ENCODE measurements around the gene ATOSA. TPM values are rescaled to one million over a fixed set of nuclear protein-coding genes. Genes with fewer than 3 reads are reported as not detected.

Gene ATOSA
- total and polyA plus RNA-seq, 4 donors, result 12.8 to 77.8 (median 26.1) TPM

DNA sequence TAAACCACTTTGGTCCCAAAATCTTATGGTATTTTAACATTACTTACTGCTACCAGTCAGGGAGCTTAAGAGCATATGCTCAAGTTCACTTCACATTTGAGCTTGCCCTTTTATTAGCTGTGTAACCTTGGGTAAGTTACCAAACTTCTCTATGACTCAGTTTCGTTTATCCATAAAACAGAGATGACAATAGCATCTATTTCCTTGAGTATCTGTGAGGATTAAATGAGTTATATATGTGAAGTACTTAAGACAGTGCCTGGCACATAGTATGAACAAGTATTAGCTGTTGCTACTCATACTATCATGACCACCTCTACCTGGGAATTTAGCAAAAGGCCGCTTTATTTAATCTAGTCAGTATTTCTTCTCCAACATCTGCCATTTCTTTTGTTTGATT lies 5.9 kb downstream of the ATOSA start (continued):
- TF ChIP-seq, protein P1, sequence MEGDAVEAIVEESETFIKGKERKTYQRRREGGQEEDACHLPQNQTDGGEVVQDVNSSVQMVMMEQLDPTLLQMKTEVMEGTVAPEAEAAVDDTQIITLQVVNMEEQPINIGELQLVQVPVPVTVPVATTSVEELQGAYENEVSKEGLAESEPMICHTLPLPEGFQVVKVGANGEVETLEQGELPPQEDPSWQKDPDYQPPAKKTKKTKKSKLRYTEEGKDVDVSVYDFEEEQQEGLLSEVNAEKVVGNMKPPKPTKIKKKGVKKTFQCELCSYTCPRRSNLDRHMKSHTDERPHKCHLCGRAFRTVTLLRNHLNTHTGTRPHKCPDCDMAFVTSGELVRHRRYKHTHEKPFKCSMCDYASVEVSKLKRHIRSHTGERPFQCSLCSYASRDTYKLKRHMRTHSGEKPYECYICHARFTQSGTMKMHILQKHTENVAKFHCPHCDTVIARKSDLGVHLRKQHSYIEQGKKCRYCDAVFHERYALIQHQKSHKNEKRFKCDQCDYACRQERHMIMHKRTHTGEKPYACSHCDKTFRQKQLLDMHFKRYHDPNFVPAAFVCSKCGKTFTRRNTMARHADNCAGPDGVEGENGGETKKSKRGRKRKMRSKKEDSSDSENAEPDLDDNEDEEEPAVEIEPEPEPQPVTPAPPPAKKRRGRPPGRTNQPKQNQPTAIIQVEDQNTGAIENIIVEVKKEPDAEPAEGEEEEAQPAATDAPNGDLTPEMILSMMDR (IDR thresholded peaks at IDR 0.05; ENCODE audit: low read depth, low read length, missing input control), result no peak
- no peak for TF ChIP-seq NR2F2 (IDR thresholded peaks at IDR 0.05)
- no peak for TF ChIP-seq RAD21 (IDR thresholded peaks at IDR 0.05)
- TF ChIP-seq RXRA (IDR thresholded peaks at IDR 0.05), result no peak
- no peak for TF ChIP-seq YY1 (IDR thresholded peaks at IDR 0.05)
- no peak for TF ChIP-seq FOXA2 (IDR thresholded peaks at IDR 0.05)
- TF ChIP-seq HNF4A (conservative IDR thresholded peaks at IDR 0.05), result no peak
- TF ChIP-seq, protein P2, sequence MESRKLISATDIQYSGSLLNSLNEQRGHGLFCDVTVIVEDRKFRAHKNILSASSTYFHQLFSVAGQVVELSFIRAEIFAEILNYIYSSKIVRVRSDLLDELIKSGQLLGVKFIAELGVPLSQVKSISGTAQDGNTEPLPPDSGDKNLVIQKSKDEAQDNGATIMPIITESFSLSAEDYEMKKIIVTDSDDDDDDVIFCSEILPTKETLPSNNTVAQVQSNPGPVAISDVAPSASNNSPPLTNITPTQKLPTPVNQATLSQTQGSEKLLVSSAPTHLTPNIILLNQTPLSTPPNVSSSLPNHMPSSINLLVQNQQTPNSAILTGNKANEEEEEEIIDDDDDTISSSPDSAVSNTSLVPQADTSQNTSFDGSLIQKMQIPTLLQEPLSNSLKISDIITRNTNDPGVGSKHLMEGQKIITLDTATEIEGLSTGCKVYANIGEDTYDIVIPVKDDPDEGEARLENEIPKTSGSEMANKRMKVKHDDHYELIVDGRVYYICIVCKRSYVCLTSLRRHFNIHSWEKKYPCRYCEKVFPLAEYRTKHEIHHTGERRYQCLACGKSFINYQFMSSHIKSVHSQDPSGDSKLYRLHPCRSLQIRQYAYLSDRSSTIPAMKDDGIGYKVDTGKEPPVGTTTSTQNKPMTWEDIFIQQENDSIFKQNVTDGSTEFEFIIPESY (IDR thresholded peaks at IDR 0.05), result no peak
- TF ChIP-seq SP1 (IDR thresholded peaks at IDR 0.05), result no peak

DNA sequence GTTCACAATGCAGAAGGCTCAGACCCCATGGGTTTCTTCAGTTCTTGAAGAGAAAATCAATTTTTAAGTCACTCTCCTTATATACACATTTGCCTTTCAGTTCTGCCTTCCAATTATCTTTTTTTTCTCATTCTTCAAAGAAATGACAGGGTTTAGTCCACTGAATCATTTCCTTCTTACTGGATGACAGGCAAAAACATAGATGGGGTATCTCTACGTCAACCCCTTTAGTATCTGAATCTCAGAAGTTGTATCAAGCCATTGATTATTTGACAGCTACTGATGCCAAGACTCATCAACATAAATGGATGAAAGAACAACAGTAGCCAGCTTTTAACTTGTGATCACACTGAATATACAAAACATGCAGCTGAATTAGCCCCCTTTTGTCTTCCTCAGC lies 6.5 kb downstream of the ATOSA start:
- Histone ChIP-seq H3K4me1 (ENCODE audit: control insufficient read depth in 4 of 4, insufficient read depth in 4 of 4, low read length in 3 of 4) (peaks cover 4 to 23% (median 11%) of the 10 kb centered on the region in 4 donors), H3K9me3 (ENCODE audit: control insufficient read depth in 4 of 4, low read length in 3 of 4) (no peaks in the 10 kb centered on the region), H3K27ac (ENCODE audit: low read depth in 1 of 2, low read length in 2 of 2) (no peak overlapping the region), H3K27me3 (ENCODE audit: control insufficient read depth in 4 of 4, insufficient read depth in 4 of 4, low read length in 3 of 4) (no peaks in the 10 kb centered on the region), H3K36me3 (ENCODE audit: control insufficient read depth in 4 of 4, insufficient read depth in 3 of 4, low read depth in 1 of 4, low read length in 3 of 4) (peaks cover 4 to 41% (median 23%) of the 10 kb centered on the region in 4 donors), H3K9ac (ENCODE audit: low read depth in 1 of 2, low read length in 2 of 2) (no peak overlapping the region), H3K4me3 (ENCODE audit: low read depth in 1 of 3, low read length in 3 of 3) (no peak overlapping the region)
- no peak for DNase-seq (ENCODE audit: low spot score)
- TF ChIP-seq JUND (IDR thresholded peaks at IDR 0.05) (no peak), FOXA1 (IDR thresholded peaks at IDR 0.05) (no peak), TAF1 (conservative IDR thresholded peaks at IDR 0.05) (no peak)
- 95% methylated on average over 1 of the region's 1 CpG for WGBS

DNA sequence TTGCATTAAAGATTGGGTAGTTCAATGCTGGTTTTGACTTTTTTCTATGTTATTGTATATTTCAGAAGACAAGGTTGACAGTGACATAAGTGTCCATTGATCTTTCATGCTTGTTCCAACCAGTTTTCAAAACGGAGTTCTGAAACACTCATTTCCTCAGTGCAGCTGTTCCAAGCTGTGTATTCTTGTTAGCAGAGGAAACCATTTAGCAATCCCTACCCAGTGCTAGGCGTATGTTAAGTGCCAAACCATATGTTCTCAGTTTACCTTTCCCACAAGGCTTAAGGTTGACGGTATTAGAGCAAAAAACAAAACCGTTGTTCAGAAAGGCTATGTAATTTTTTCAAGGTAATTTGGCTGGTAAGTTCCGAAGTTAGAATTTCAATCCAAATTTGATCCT lies 9.1 kb downstream of the ATOSA start:
- Histone ChIP-seq H3K9ac (ENCODE audit: low read depth in 1 of 2, low read length in 2 of 2) (no peak overlapping the region), H3K27ac (ENCODE audit: low read depth in 1 of 2, low read length in 2 of 2) (no peak overlapping the region)
- WGBS, result 83% methylated on average over 5 of the region's 5 CpGs

More for the DNA sequence above, 9.1 kb downstream of the ATOSA start:
- Histone ChIP-seq H3K27me3 (ENCODE audit: control insufficient read depth in 4 of 4, insufficient read depth in 4 of 4, low read length in 3 of 4) (no peaks in the 10 kb centered on the region), H3K9me3 (ENCODE audit: control insufficient read depth in 4 of 4, low read length in 3 of 4) (no peaks in the 10 kb centered on the region), H3K4me1 (ENCODE audit: control insufficient read depth in 4 of 4, insufficient read depth in 4 of 4, low read length in 3 of 4) (peaks cover 0 to 8% (median 1%) of the 10 kb centered on the region in 4 donors), H3K36me3 (ENCODE audit: control insufficient read depth in 4 of 4, insufficient read depth in 3 of 4, low read depth in 1 of 4, low read length in 3 of 4) (peaks cover 5 to 51% (median 27%) of the 10 kb centered on the region in 4 donors), H3K4me3 (ENCODE audit: low read depth in 1 of 3, low read length in 3 of 3) (no peak overlapping the region)
- TF ChIP-seq RAD21 (IDR thresholded peaks at IDR 0.05) (no peak), YY1 (IDR thresholded peaks at IDR 0.05) (no peak), GABPA (IDR thresholded peaks at IDR 0.05 in 1 of 2, conservative IDR thresholded peaks at IDR 0.05 in 1 of 2) (no peak), RXRA (IDR thresholded peaks at IDR 0.05) (no peak)
- TF ChIP-seq, protein P1 (IDR thresholded peaks at IDR 0.05; ENCODE audit: low read depth, low read length, missing input control), result no peak
- TF ChIP-seq, protein P2 (IDR thresholded peaks at IDR 0.05), result no peak
- TF ChIP-seq, protein P3, sequence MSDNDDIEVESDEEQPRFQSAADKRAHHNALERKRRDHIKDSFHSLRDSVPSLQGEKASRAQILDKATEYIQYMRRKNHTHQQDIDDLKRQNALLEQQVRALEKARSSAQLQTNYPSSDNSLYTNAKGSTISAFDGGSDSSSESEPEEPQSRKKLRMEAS (IDR thresholded peaks at IDR 0.05), result no peak
- no peak for DNase-seq (ENCODE audit: low spot score)

All from liver (tissue), 9 donors.